ENCODE results near the gene MEF2C. TPM values are rescaled to one million over a fixed set of nuclear protein-coding genes. Genes with fewer than 3 reads are reported as not detected.

MEF2C gene
- total and polyA plus RNA-seq, 8 donors: 3.0 to 48.1 (median 14.6) TPM

DNA sequence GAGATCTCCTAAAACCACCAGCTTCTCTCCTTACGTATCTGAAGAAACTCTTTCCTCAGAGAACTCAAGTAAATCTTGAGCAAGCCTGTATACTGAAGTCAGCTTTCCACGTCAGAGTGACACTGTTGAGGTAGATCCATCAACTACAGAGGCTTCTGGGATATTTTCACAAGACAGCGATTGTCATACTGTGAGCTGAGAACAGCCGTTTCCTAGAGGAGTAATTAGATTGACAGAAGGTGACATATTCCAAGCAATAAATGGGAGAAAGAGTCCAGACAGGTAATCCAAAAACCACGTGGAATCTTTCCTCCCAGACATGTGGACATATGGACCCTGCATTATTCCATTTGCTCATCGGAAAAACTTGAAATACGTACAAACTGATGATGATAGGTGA, 117.2 kb downstream of the MEF2C start:
- intact Hi-C loops (cut with DNase I; ENCODE audit: low total_unique reads): no loop called here
- H3K27me3 ChIP-seq: no peaks in the 10 kb centered on the region

DNA sequence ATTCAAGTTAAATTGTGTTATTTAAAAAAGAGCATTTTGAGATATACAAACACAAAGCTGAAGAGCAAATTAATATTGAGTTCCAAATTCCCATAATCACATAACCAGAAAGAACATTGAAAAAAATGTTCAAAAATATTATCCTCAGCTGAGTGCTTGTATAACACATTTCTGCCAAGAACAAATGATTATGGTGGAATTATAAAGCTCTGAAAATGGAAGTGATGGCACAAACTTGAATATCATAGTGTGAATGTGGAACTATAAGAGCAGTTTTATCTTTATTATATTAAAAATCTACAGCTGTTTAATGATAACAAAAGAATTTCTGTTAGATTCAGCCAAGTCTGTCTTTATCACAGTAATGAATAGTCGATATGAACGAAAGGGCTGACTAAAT, 117.8 kb downstream of the MEF2C start:
- DNase-seq: no peak
- no peaks in the 10 kb centered on the region for H3K9me3 ChIP-seq
- peaks cover 0 to 7% (median 3%) of the 10 kb centered on the region in 4 donors for H3K36me3 ChIP-seq
- TF ChIP-seq POLR2AphosphoS5 (IDR thresholded peaks at IDR 0.05) (no peak), EP300 (IDR thresholded peaks at IDR 0.05) (no peak), POLR2A (IDR thresholded peaks at IDR 0.05) (no peak)
- TF ChIP-seq, protein P1, sequence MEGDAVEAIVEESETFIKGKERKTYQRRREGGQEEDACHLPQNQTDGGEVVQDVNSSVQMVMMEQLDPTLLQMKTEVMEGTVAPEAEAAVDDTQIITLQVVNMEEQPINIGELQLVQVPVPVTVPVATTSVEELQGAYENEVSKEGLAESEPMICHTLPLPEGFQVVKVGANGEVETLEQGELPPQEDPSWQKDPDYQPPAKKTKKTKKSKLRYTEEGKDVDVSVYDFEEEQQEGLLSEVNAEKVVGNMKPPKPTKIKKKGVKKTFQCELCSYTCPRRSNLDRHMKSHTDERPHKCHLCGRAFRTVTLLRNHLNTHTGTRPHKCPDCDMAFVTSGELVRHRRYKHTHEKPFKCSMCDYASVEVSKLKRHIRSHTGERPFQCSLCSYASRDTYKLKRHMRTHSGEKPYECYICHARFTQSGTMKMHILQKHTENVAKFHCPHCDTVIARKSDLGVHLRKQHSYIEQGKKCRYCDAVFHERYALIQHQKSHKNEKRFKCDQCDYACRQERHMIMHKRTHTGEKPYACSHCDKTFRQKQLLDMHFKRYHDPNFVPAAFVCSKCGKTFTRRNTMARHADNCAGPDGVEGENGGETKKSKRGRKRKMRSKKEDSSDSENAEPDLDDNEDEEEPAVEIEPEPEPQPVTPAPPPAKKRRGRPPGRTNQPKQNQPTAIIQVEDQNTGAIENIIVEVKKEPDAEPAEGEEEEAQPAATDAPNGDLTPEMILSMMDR (IDR thresholded peaks at IDR 0.05): no peak
- no peak overlapping the region for H3K4me3 ChIP-seq
- no peak overlapping the region for H3K27ac ChIP-seq
- no peaks in the 10 kb centered on the region for H3K27me3 ChIP-seq
- H3K4me1 ChIP-seq: no peaks in the 10 kb centered on the region
- WGBS, 5 donors: 39 to 50% (median 42%) methylated on average over 2 of the region's 2 CpGs
- intact Hi-C loops (cut with DNase I; ENCODE audit: low total_unique reads): no loop called here

More for the DNA sequence above, 117.2 kb downstream of the MEF2C start:
- Histone ChIP-seq H3K36me3 (peaks cover 0 to 3% (median 0%) of the 10 kb centered on the region in 4 donors), H3K27ac (no peak overlapping the region), H3K4me1 (no peaks in the 10 kb centered on the region), H3K9me3 (no peaks in the 10 kb centered on the region), H3K4me3 (no peak overlapping the region)
- no peak for DNase-seq
- 82 to 88% (median 85%) methylated on average over 7 of the region's 7 CpGs for WGBS, 5 donors
- no peak for TF ChIP-seq POLR2A (IDR thresholded peaks at IDR 0.05)
- TF ChIP-seq, protein P1 (IDR thresholded peaks at IDR 0.05): no peak
- no peak for TF ChIP-seq POLR2AphosphoS5 (IDR thresholded peaks at IDR 0.05)
- TF ChIP-seq EP300 (IDR thresholded peaks at IDR 0.05): no peak

DNA sequence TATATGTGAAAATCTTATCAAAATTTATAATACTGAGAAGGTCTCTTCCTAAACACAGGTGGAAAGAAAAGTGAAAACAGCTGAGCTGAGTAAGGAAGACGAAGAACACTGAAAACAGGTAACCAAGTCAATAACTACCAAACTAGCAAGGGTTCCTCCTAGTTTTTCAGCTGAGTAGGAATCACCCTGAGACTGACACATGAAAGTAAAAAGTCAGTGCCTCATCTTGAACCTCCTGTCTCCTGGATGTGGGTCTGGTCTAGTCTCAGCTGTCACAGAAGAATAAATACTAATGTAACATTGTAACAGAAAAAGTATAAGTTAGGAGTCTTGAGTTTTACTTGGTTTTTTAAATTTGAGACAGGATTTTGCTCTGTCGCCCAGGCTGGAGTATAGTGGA, 121.0 kb downstream of the MEF2C start:
- Histone ChIP-seq H3K36me3 (peaks cover 4 to 12% (median 7%) of the 10 kb centered on the region in 4 donors), H3K4me1 (no peaks in the 10 kb centered on the region), H3K27me3 (no peaks in the 10 kb centered on the region), H3K27ac (no peak overlapping the region), H3K4me3 (no peak overlapping the region), H3K9me3 (no peaks in the 10 kb centered on the region)
- DNase-seq: no peak
- 78 to 91% (median 87%) methylated on average over 2 of the region's 2 CpGs for WGBS, 5 donors
- intact Hi-C loops (cut with DNase I; ENCODE audit: low total_unique reads): no loop called here
- TF ChIP-seq, protein P1 (IDR thresholded peaks at IDR 0.05): no peak
- no peak for TF ChIP-seq POLR2AphosphoS5 (IDR thresholded peaks at IDR 0.05)
- no peak for TF ChIP-seq EP300 (IDR thresholded peaks at IDR 0.05)
- no peak for TF ChIP-seq POLR2A (IDR thresholded peaks at IDR 0.05)

DNA sequence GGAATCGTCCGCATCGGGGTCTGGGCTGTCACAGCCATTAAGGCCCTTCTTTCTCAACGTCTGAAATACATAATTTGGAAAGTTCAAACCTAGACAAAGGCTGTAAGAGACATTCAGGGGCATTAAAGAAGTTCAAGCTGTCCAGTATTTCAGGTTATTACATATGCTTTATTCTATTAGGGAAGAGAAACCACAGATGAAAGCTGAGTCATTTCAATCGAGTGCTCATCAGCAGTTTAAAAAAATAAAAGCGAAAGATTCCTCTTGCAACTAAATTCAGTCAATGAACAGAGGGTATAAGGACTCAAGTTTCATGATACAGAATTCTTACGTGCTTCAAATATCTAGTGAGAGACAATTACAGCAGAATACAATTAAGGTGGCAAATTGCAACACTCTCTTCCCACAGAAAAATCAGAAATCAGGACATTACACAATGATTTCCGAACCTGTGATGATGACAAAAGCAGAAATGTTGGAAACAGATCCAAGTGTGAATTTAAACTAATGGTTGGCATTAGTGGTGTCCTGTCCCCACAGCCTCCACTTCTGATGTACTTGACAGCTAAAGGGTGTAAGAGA, 121.6 kb downstream of the MEF2C start:
- TF ChIP-seq POLR2AphosphoS5 (IDR thresholded peaks at IDR 0.05) (no peak), EP300 (IDR thresholded peaks at IDR 0.05) (no peak), POLR2A (IDR thresholded peaks at IDR 0.05) (no peak)
- TF ChIP-seq, protein P1 (IDR thresholded peaks at IDR 0.05): no peak
- DNase-seq: no peak
- WGBS, 5 donors: 68 to 79% (median 76%) methylated on average over 8 of the region's 8 CpGs
- Histone ChIP-seq H3K4me3 (no peak overlapping the region), H3K9me3 (no peaks in the 10 kb centered on the region), H3K4me1 (no peaks in the 10 kb centered on the region), H3K27me3 (no peaks in the 10 kb centered on the region), H3K36me3 (peaks cover 4 to 12% (median 7%) of the 10 kb centered on the region in 4 donors), H3K27ac (no peak overlapping the region)
- intact Hi-C loops (cut with DNase I; ENCODE audit: low total_unique reads): no loop called here

Data from stomach (tissue), 9 donors.